Activated CD4-positive, alpha-beta T cell treated with anti-CD3 and anti-CD28 coated beads for 24 hours (primary cell): ENCODE measurements around the gene DEFB108B.
"Not testable (repeated sequence)": the region's sequence is repeated elsewhere in the genome, so short reads cannot be mapped to it uniquely, and the experiment has no call there.

Source experiments
- DNase-seq, 2 donors: peaks; one replicate each; pipeline ENCODE4 v3.0.0-alpha.2; 2020; ENCODE audit warnings: low read depth in 2 of 2

The DEFB108B gene

DNA sequence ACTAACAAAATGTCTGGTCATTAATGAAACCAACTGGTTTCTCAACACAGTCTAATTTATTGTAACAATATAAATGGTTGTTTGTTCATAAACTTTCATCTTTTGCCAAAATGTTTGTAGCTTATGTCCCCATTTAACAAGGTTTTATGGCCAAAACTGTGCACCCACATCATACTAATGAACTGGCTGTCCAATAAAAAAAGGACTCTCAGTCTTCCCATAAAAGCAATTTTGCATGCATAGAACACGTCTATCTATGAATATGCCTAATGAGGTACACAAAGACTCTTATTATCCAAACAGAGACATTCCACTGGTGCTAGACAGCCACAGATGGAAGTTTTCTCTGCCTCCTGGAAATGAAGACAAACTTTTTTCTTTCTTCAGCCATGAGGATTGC, at the start of gene DEFB108B:
Gene DEFB108B (plus strand): TSS at position 390 of the 400 bp plus-strand sequence. CDS start 0 bp downstream, at position 390.
- not testable (repeated sequence) for DNase-seq

DNA sequence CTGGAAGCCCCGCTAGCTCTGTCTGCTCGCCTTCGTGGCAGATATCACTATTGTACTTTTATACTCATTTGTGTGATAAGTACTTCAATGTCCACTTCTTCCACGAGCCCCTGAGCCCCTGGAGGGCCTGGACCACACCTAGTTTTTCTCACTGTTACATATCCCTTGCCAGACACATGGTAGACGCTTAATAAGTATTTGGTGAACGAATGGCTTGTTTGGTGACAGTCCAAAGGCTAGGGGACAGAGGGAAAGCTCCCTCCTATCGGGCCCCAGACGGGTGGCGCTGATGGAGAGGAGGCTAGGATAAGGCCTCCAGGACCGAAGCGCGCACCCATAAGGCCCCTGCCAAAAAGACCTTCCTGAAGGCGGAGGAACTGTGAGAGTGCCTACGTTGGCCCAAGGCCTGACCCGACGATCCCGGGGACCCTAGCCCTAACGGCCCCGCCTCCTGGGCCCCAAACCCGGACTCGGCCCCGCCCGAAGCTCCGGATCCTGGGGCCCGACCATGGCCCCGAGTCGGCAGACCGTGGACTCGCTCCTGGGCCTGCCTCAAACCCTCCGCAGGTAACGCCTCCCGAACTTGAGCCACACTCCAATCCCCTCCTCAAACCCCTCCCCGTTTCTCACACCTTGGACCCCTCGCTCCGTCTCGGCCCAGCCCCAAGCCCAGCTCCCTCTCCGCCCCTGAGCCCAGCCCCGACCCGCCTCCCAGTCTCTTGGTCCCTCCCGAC, 46.7 kb upstream of the DEFB108B start:
- DNase-seq, result not testable (repeated sequence)

DNA sequence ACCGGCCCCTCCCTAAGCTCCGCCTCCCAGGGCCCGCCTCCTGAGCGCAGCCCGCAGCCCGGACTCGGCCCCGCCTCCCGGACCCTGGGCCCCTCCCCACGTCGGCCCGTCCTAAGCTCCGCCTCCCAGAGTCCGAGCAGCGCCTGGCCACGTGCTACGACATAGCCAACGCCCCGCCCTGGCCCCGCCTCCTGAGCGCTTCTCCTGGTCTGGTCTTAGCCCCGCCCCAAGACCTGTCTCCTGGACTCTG, 46.2 kb upstream of the DEFB108B start:
- peak; percentile 99 for DNase-seq

DNA sequence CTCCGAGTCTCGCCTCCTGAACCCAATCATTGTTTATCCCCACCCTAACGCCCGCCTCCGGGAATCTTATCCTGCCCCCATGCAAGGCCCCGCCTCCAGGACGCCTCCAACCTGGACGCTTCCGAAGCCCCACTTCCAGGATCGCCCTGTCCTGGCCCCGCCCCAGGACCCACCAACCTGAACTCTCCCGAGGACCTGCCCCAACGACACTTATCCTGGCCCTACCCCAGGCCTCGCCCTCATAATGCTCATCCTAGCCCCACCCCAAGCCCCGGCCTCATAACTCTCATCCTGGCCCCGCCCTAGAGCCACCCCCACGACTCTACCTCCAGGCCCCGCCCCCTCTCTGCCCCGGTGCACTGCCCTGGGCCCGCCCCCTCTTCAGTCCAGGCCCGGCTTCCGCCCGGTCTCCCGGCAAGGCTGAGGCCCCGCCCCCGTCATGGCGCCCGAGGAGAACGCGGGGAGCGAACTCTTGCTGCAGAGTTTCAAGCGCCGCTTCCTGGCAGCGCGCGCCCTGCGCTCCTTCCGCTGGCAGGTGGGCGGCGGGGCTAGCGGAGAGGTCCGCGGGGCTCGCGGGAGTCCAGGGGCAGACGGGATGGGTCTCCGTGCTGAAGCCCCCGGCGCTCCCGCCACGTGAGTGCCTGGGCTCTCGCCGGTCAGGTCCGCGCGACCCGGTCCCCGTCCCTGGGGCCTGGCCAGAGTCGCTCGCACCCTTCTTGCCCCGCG, 45.7 kb upstream of the DEFB108B start:
- DNase-seq, result peak; percentile 79 to 90

- not testable (repeated sequence) for DNase-seq
Observed at GRCh38 chr11:71787824-71788454, 45.1 kb upstream of the DEFB108B start.

- not testable (repeated sequence) for DNase-seq
Observed at GRCh38 chr11:71789444-71790196, 43.4 kb upstream of the DEFB108B start.

DNA sequence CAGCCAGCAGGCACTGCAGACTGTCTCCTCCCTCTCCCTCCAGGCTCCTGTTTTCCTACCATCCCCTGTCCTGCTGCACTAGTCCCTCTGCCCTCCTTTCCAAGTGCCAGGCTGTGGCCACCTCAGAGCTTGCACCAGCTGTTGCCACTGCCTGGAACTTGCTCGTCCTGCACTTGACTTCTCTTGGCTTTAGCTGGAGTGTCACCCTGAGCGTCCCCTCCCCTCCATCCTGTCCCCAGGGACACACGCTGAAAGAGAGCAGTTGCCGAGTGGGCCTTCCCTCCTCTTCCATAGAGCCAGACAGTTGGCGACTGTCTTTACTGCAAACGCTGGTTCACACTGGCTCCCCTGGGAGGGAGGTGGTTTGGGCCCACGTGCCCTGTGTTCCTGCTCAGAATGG, 41.9 kb upstream of the DEFB108B start:
- not testable (repeated sequence) for DNase-seq

DNA sequence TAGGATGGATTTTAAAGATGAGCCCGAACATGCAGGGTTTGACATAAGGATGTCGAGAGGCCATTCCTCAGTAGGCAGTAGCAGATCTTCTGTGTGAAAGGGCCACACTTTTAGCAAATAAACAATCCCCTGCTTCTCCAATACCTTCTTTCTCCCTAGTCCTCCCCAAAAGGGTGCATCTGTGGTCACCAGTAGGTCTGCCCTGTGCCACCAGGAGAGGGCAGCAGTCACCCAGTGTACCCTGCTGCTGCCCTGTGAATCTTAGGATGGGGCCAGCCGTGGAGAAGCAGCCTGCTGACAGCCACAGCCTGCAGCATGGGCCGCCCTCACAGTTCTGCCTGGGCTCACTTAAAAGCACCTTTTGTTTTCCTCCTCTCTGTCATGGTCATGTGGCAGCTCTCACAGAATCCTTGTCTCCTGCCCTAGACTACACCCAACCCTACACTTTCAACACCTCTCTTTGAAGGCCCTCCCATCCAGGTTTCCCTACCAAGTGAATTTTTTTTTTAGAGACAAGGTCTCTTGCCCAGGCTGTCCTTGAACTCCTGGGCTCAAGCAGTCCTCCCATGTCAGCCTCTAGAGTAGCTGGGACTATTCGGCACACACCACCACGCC, 40.3 kb upstream of the DEFB108B start:
- peak; percentile 13 to 28 for DNase-seq

GRCh38 chr11:71794386-71795040, 38.5 kb upstream of the DEFB108B start:
- DNase-seq, result not testable (repeated sequence)

DNA sequence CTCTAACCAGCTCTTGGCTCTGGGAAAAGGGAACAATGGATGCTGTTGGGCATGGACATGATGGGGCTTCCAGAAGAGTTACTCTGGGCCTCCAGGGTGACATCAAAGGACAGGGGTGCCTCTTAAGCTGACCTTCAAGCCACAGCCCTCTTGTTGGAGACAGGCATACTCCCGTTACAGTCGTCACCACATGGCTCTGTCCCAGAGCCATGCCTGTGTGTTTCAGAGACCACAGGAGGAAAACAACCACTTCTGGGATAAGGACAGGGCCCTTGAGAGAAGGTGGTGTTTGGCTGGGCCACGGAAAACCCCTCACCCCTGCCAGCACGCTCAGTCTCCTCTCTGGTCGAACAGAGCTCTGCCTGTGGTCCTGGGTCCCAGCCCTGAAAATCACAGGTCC, 37.8 kb upstream of the DEFB108B start:
- DNase-seq, result not testable (repeated sequence)

DNA sequence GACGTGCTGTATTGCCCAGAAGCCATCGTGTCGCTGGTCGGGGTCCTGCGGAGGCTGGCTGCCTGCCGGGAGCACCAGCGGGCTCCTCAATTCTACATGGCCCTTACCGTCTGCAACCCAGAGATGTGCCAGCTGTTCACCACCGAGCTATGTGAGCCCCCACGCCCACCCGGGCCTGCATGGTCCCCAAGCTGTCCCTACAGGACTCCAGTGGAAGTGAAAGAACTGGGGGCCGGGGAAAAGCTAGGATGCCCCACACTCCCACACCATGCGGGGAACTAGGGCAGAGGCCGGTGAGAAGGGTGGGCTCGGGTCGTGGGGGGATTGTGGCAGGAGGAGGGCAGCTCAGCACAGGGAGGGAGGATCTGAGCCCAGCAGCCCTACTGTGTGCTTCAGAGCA, 37.0 kb upstream of the DEFB108B start:
- DNase-seq, result not testable (repeated sequence)

DNA sequence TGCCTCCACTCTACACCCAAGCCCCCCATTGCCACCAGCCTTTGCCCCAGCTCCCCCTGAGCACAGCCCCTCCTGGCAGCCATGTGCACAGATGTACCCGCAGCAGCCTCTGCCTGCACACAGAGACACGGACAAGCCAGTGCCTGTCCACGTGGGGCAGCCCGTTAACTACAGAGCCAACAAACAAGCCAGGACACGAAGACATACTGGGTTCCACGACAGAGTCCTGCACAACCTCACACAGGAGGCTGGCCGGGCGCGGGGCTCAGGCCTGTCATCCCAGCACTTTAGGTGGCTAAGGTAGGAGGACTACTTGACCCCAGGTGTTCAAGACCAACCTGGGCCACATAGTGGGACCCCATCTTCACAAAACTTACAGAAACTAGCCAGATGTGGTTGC, 36.2 kb upstream of the DEFB108B start:
- not testable (repeated sequence) for DNase-seq

DNA sequence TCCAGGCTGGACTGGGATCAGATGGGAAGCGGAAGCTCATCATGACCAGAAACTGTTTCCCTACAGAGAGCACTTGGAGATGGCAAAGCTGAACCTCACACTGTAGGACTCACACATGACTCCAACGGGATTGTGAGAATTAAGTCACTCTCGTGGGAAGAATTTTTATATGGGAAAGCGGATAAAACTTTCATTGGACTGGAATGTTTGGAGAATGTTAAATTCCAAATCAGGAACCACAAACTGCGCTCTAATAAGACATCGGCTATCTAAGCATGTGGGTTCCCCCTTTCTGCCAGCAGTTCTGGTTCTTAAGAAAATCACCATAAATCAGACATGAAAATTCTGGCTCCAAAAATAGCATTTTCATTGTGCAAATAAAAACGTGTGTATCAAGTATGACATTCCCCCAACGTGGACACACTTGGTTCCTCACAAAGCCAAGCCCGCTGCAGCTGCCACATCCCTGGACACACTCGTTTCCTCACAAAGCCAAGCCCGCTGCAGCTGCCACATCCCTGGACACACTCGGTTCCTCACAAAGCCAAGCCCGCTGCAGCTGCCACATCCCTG, 33.4 kb upstream of the DEFB108B start:
- DNase-seq, result not testable (repeated sequence)

GRCh38 chr11:71800335-71800953, 32.6 kb upstream of the DEFB108B start:
- DNase-seq, result peak; percentile 69 to 86

- DNase-seq, result not testable (repeated sequence)
Observed at GRCh38 chr11:71801026-71801425, 32.0 kb upstream of the DEFB108B start.

GRCh38 chr11:71802874-71803273, 30.1 kb upstream of the DEFB108B start:
- DNase-seq, result not testable (repeated sequence)

- DNase-seq, result not testable (repeated sequence)
Observed at GRCh38 chr11:71804158-71804947, 28.6 kb upstream of the DEFB108B start.

DNA sequence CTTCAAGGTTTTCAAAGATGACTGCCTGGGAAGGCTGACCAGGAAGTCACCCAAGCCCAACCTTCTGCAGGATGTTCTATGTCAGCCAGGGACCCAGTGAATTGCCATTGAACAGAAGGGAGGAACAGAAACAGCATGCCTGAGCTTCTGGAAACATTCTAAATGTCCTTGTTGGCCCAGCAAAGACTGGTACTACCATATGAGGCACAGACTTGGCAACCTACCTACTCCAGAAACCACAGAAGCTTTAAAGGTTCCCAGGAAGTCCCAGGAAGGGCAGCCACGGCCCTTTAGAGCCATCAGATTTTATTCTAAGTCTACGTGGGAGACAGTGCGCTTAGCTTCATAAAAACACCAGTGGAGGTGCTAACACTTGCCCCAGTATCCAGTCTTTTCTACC, 20.5 kb upstream of the DEFB108B start:
- DNase-seq, result not testable (repeated sequence)
